Fibroblast of lung (primary cell): ENCODE measurements around the gene NDOR1. TPM values are rescaled to one million over a fixed set of nuclear protein-coding genes. Genes with fewer than 3 reads are reported as not detected.

Source experiments
- DNase-seq, 2 donors: peaks; one replicate each; pipeline versions ENCODE4 v3.0.0 to v3.0.0-alpha.2; 2010; ENCODE audit warnings: low read depth in 2 of 2
- H2AFZ ChIP-seq: 2 replicates; pipeline ENCODE4 v1.5.1; 2012; ENCODE audit warnings: low read length, control low read depth, inconsistent platforms
- H3K27ac ChIP-seq: 2 replicates; pipeline ENCODE4 v1.5.1; 2011; ENCODE audit warnings: low read length, control low read depth; ENCODE audit not compliant: insufficient read depth
- H3K27me3 ChIP-seq: 2 replicates; pipeline ENCODE4 v1.5.1; 2011; ENCODE audit warnings: mild to moderate bottlenecking, low read length; ENCODE audit not compliant: control insufficient read depth, insufficient read depth
- H3K36me3 ChIP-seq: 2 replicates; pipeline ENCODE4 v1.5.1; 2011; ENCODE audit warnings: low read length; ENCODE audit not compliant: control insufficient read depth, insufficient read depth
- H3K4me1 ChIP-seq: 2 replicates; pipeline ENCODE4 v1.5.1; 2011; ENCODE audit warnings: low read length; ENCODE audit not compliant: control insufficient read depth, insufficient read depth; ENCODE audit errors: extremely low read depth
- H3K4me2 ChIP-seq: 2 replicates; pipeline ENCODE4 v1.5.1; 2011; ENCODE audit warnings: low read length, control low read depth; ENCODE audit not compliant: insufficient read depth; ENCODE audit errors: extremely low read depth
- H3K4me3 ChIP-seq, 4 experiments: fragments of 200-600 bp in 1 of 4; sonication (generic) in 1 of 4; replicated peaks in 1 of 4; 2 replicates each; pipeline ENCODE4 v1.5.1; 2011 to 2016; ENCODE audit warnings: low read length in 4 of 4, low read depth in 3 of 4, mild to moderate bottlenecking in 3 of 4, control low read depth in 2 of 4, inconsistent platforms in 1 of 4, mixed read lengths in 1 of 4; ENCODE audit not compliant: insufficient read depth in 1 of 4; ENCODE audit errors: control extremely low read depth in 1 of 4
- H3K79me2 ChIP-seq: 2 replicates; pipeline ENCODE4 v1.5.1; 2012; ENCODE audit warnings: mild to moderate bottlenecking, low read length, inconsistent platforms; ENCODE audit not compliant: control insufficient read depth, insufficient read depth
- H3K9ac ChIP-seq: 2 replicates; pipeline ENCODE4 v1.5.1; 2011; ENCODE audit warnings: mild to moderate bottlenecking, low read length, control low read depth; ENCODE audit not compliant: insufficient read depth
- H3K9me3 ChIP-seq: 2 replicates; pipeline ENCODE4 v1.5.1; 2012; ENCODE audit warnings: low read depth, low read length; ENCODE audit not compliant: control insufficient read depth, insufficient read depth
- H4K20me1 ChIP-seq: 2 replicates; pipeline ENCODE4 v1.5.1; 2011; ENCODE audit warnings: low read length; ENCODE audit not compliant: control insufficient read depth, insufficient read depth; ENCODE audit errors: extremely low read depth
- CTCF ChIP-seq, 2 donors: IDR thresholded peaks in 1 of 2; conservative IDR thresholded peaks in 1 of 2; 1 replicate in 1 of 2; 2 replicates in 1 of 2; pipeline ENCODE4 v1.5.1; 2011 to 2012; ENCODE audit warnings: low read length in 2 of 2, control low read depth in 1 of 2, inconsistent platforms in 1 of 2, low read depth in 1 of 2, mild to moderate bottlenecking in 1 of 2
- EZH2 ChIP-seq: IDR thresholded peaks from 2 replicates; pipeline ENCODE4 v1.5.1; 2012; ENCODE audit warnings: low read length, control low read depth, mild to moderate bottlenecking; ENCODE audit errors: missing control alignments
- polyA plus RNA-seq, 2 donors: library from polyadenylated mRNA; depleted of rRNA in 1 of 2; stranded (reverse) in 1 of 2; unstranded in 1 of 2; fragments of >200 nt; gene quantifications; 2 replicates each; pipeline ENCODE4 v1.2.1, GENCODE V29; 2011 to 2012; ENCODE audit warnings: missing spikeins in 1 of 2
- total RNA-seq: library from RNA; depleted of rRNA; stranded (reverse); fragments of >200 nt; gene quantifications from 2 replicates; pipeline ENCODE4 v1.2.1, GENCODE V29; 2014

The NDOR1 gene
- total and polyA plus RNA-seq, 2 donors (not counting 1 experiment from before 2014, with no cell fraction given), result 2.4 to 3.1 TPM

- Histone ChIP-seq H3K4me2 (peak overlapping the region; percentile 20), H3K27ac (peak overlapping the region; percentile 24), H3K4me1 (peaks cover 18% of the 10 kb centered on the region), H3K36me3 (no peaks in the 10 kb centered on the region), H3K27me3 (no peaks in the 10 kb centered on the region), H3K4me3 (peak overlapping the region; percentile 47 to 72 (median 60)), H3K9ac (peak overlapping the region; percentile 61), H4K20me1 (no peaks in the 10 kb centered on the region), H2AFZ (no peak overlapping the region), H3K9me3 (no peaks in the 10 kb centered on the region), H3K79me2 (peaks cover 35% of the 10 kb centered on the region)
- no peak for TF ChIP-seq EZH2
- TF ChIP-seq CTCF (conservative IDR thresholded peaks at IDR 0.05 in 1 of 2, IDR thresholded peaks at IDR 0.05 in 1 of 2; ENCODE audit: low read depth in 1 of 2, low read length in 2 of 2), result no peak
- DNase-seq, result no peak
These were observed 4.2 kb upstream of the NDOR1 start for GRCh38 chr9:137201205-137201868.

DNA sequence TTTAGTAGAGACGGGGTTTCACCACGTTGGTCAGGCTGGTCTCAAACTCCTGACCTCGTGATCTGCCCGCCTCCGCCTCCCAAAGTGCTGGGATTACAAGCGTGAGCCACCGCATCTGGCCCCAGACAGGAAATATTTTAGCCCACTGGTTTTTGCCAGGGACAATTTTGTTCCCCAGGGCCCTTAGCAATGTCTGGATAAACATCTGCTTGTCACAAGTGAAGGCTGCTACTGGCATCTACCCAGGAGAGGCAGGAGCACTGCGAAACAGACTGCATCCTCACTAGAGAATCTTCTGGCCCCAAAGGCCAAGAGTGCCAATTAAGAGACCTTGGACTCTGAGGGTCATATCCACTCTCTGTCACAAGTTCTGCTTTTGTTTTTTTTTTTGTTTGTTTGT is 2.5 kb upstream of the NDOR1 start:
- Histone ChIP-seq H3K36me3 (no peaks in the 10 kb centered on the region), H4K20me1 (no peaks in the 10 kb centered on the region), H3K27ac (no peak overlapping the region), H2AFZ (no peak overlapping the region), H3K9me3 (no peaks in the 10 kb centered on the region), H3K27me3 (no peaks in the 10 kb centered on the region), H3K4me3 (no peak overlapping the region), H3K79me2 (peaks cover 48% of the 10 kb centered on the region), H3K9ac (no peak overlapping the region), H3K4me2 (no peak overlapping the region), H3K4me1 (peaks cover 21% of the 10 kb centered on the region)
- DNase-seq, result no peak
- TF ChIP-seq CTCF (conservative IDR thresholded peaks at IDR 0.05 in 1 of 2, IDR thresholded peaks at IDR 0.05 in 1 of 2; ENCODE audit: low read depth in 1 of 2, low read length in 2 of 2) (no peak), EZH2 (no peak)

- Histone ChIP-seq H3K9ac (peak overlapping the region; percentile 93), H3K27ac (peak overlapping the region; percentile 82), H3K4me2 (peak overlapping the region; percentile 89), H4K20me1 (no peaks in the 10 kb centered on the region), H3K9me3 (no peaks in the 10 kb centered on the region), H3K36me3 (no peaks in the 10 kb centered on the region), H3K79me2 (peaks cover 48% of the 10 kb centered on the region), H3K4me1 (peaks cover 20% of the 10 kb centered on the region), H3K4me3 (peak overlapping the region; percentile 84 to 99 (median 97)), H3K27me3 (no peaks in the 10 kb centered on the region), H2AFZ (peak overlapping the region; percentile 71)
- no peak for DNase-seq
- no peak for TF ChIP-seq CTCF (conservative IDR thresholded peaks at IDR 0.05 in 1 of 2, IDR thresholded peaks at IDR 0.05 in 1 of 2; ENCODE audit: low read depth in 1 of 2, low read length in 2 of 2)
- no peak for TF ChIP-seq EZH2
These were observed 772 bp upstream of the NDOR1 start for GRCh38 chr9:137204731-137205125.
